ENCODE results near the gene FAM110A. TPM values are rescaled to one million over a fixed set of nuclear protein-coding genes. Genes with fewer than 3 reads are reported as not detected.

The FAM110A gene
- total RNA-seq, 4 donors from 2014 or later = 2.8 to 6.9 (median 4.7) TPM

GRCh38 chr20:815914-816606, 17.5 kb upstream of the FAM110A start:
- H3K4me3 ChIP-seq = no peak overlapping the region
- H3K27ac ChIP-seq = no peak overlapping the region
- H3K9me3 ChIP-seq = no peaks in the 10 kb centered on the region
- peaks cover 0 to 15% of the 10 kb centered on the region in 2 donors for H3K27me3 ChIP-seq
- H3K36me3 ChIP-seq = no peaks in the 10 kb centered on the region
- 27 to 28% methylated on average over 13 of the region's 13 CpGs for WGBS, 2 donors
- TF ChIP-seq EP300 (IDR thresholded peaks at IDR 0.05) = no peak
- TF ChIP-seq CTCF (IDR thresholded peaks at IDR 0.05) = peak; percentile 92 to 98 (median 95)
- no peak for TF ChIP-seq POLR2A (IDR thresholded peaks at IDR 0.05)
- H3K4me1 ChIP-seq = peaks cover 0 to 3% (median 0%) of the 10 kb centered on the region in 4 donors
- peak in 1 of 2 donors; percentile 46 for DNase-seq (ENCODE audit: low spot score in 2 of 2)

DNA sequence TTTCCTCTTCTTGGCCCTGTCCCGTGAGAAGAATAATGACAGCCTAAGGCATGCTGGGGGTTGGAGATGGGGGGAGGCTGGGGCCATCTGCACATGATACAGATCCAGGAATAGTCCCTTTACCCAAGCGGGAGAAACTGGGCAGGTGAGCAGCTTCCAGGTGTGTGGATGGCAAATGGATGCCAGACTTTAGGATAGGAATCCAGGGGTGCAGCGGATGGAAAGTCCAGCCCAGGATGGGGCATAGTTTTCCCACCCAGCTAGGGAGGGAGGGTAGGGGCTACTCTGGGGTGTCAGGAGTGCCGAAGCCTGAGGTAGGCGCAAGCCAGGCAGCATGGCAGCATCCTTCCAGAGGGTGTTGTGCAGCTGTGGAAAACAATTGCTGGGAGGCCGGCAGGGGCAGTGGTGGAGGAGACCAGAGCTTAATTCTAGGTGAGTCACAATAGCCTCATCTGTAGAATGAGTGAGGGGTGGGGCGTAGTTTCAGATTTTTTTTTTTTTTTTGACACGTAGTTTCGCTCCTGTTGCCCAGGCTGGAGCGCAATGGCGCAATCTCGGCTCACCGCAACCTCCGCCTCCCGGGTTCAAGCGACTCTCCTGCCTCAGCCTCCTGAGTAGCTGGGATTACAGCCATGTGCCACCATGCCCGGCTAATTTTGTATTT, 15.4 kb upstream of the FAM110A start:
- TF ChIP-seq CTCF (IDR thresholded peaks at IDR 0.05) (no peak), EP300 (IDR thresholded peaks at IDR 0.05) (no peak), POLR2A (IDR thresholded peaks at IDR 0.05) (no peak)
- Histone ChIP-seq H3K4me3 (no peak overlapping the region), H3K27me3 (peaks cover 0 to 5% of the 10 kb centered on the region in 2 donors), H3K9me3 (no peaks in the 10 kb centered on the region), H3K36me3 (no peaks in the 10 kb centered on the region), H3K4me1 (peaks cover 0 to 3% (median 0%) of the 10 kb centered on the region in 4 donors), H3K27ac (no peak overlapping the region)
- no peak for DNase-seq (ENCODE audit: low spot score in 2 of 2)
- WGBS, 2 donors = 89 to 90% methylated on average over 17 of the region's 17 CpGs

GRCh38 chr20:819680-820322, 13.7 kb upstream of the FAM110A start:
- Histone ChIP-seq H3K4me3 (no peak overlapping the region), H3K27me3 (no peaks in the 10 kb centered on the region), H3K4me1 (peaks cover 0 to 3% (median 0%) of the 10 kb centered on the region in 4 donors), H3K27ac (no peak overlapping the region), H3K36me3 (no peaks in the 10 kb centered on the region), H3K9me3 (no peaks in the 10 kb centered on the region)
- TF ChIP-seq CTCF (IDR thresholded peaks at IDR 0.05) = no peak
- no peak for TF ChIP-seq POLR2A (IDR thresholded peaks at IDR 0.05)
- no peak for TF ChIP-seq EP300 (IDR thresholded peaks at IDR 0.05)
- DNase-seq (ENCODE audit: low spot score in 2 of 2) = no peak
- 74 to 77% methylated on average over 8 of the region's 8 CpGs for WGBS, 2 donors

GRCh38 chr20:820323-820953, 13.1 kb upstream of the FAM110A start:
- WGBS, 2 donors = 93 to 96% methylated on average over 3 of the region's 3 CpGs
- no peak for TF ChIP-seq EP300 (IDR thresholded peaks at IDR 0.05)
- no peak for TF ChIP-seq POLR2A (IDR thresholded peaks at IDR 0.05)
- no peak for TF ChIP-seq CTCF (IDR thresholded peaks at IDR 0.05)
- DNase-seq (ENCODE audit: low spot score in 2 of 2) = no peak
- no peaks in the 10 kb centered on the region for H3K36me3 ChIP-seq
- H3K4me1 ChIP-seq = peaks cover 0 to 3% (median 0%) of the 10 kb centered on the region in 4 donors
- no peak overlapping the region for H3K27ac ChIP-seq
- no peak overlapping the region for H3K4me3 ChIP-seq
- H3K27me3 ChIP-seq = no peaks in the 10 kb centered on the region
- no peaks in the 10 kb centered on the region for H3K9me3 ChIP-seq
